ENCODE data around the gene TMEM161A. TPM values are rescaled to one million over a fixed set of nuclear protein-coding genes. Genes with fewer than 3 reads are reported as not detected.

TMEM161A gene
- polyA plus RNA-seq, 1 donor from 2014 or later: 19.5 TPM

DNA sequence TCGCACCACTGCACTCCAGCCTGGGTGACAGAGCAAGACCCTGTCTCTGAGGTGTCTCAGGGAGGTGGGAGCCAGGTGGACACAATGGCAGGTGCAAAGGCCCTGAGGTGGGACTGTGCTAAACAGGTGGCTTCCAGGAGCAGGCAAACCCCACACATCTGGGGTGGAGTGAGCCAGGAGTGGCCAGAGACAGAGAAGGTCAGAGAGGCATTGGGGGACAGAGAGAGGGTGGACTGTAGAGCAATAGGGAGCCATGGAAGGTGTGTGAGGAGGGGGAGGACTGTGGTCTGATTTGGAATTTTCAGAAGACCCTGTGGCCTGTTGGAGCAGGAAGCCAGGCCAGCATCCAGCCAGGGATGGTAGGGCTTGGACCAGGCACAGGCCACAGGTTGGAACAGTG, 27.1 kb upstream of the TMEM161A start:
- H2AFZ ChIP-seq (ENCODE audit: low read depth, low read length): no peak overlapping the region
- no peaks in the 10 kb centered on the region for H3K36me3 ChIP-seq (ENCODE audit: insufficient read depth, low read length)
- H3K27ac ChIP-seq (ENCODE audit: low read length): no peak overlapping the region
- H3K9me2 ChIP-seq (ENCODE audit: insufficient read depth, low read length): no peaks in the 10 kb centered on the region
- no peaks in the 10 kb centered on the region for H4K20me1 ChIP-seq (ENCODE audit: insufficient read depth)
- H3K4me3 ChIP-seq (ENCODE audit: low read length): no peak overlapping the region
- no peaks in the 10 kb centered on the region for H3F3A ChIP-seq (ENCODE audit: insufficient read depth, low read length, poor library complexity, severe bottlenecking)
- H3K9me3 ChIP-seq (ENCODE audit: low read length): no peaks in the 10 kb centered on the region
- H3K27me3 ChIP-seq (ENCODE audit: insufficient read depth, low read depth, low read length): peaks cover 11% of the 10 kb centered on the region
- no peaks in the 10 kb centered on the region for H3K79me2 ChIP-seq (replicated peaks; ENCODE audit: insufficient read depth, low read length)
- no peak overlapping the region for H3K9ac ChIP-seq (ENCODE audit: low read length)
- no peak for TF ChIP-seq MXI1 (conservative IDR thresholded peaks at IDR 0.05; ENCODE audit: poor library complexity, severe bottlenecking)
- TF ChIP-seq POLR2AphosphoS5 (IDR thresholded peaks at IDR 0.05): no peak
- TF ChIP-seq, protein P1, sequence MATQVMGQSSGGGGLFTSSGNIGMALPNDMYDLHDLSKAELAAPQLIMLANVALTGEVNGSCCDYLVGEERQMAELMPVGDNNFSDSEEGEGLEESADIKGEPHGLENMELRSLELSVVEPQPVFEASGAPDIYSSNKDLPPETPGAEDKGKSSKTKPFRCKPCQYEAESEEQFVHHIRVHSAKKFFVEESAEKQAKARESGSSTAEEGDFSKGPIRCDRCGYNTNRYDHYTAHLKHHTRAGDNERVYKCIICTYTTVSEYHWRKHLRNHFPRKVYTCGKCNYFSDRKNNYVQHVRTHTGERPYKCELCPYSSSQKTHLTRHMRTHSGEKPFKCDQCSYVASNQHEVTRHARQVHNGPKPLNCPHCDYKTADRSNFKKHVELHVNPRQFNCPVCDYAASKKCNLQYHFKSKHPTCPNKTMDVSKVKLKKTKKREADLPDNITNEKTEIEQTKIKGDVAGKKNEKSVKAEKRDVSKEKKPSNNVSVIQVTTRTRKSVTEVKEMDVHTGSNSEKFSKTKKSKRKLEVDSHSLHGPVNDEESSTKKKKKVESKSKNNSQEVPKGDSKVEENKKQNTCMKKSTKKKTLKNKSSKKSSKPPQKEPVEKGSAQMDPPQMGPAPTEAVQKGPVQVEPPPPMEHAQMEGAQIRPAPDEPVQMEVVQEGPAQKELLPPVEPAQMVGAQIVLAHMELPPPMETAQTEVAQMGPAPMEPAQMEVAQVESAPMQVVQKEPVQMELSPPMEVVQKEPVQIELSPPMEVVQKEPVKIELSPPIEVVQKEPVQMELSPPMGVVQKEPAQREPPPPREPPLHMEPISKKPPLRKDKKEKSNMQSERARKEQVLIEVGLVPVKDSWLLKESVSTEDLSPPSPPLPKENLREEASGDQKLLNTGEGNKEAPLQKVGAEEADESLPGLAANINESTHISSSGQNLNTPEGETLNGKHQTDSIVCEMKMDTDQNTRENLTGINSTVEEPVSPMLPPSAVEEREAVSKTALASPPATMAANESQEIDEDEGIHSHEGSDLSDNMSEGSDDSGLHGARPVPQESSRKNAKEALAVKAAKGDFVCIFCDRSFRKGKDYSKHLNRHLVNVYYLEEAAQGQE (IDR thresholded peaks at IDR 0.05; ENCODE audit: borderline replicate concordance): no peak
- TF ChIP-seq EZH2 (IDR thresholded peaks at IDR 0.05; ENCODE audit: borderline replicate concordance, insufficient read depth, low read length, poor library complexity, severe bottlenecking): no peak
- no peak for TF ChIP-seq SMC3 (conservative IDR thresholded peaks at IDR 0.05; ENCODE audit: poor library complexity)
- TF ChIP-seq, protein P2, sequence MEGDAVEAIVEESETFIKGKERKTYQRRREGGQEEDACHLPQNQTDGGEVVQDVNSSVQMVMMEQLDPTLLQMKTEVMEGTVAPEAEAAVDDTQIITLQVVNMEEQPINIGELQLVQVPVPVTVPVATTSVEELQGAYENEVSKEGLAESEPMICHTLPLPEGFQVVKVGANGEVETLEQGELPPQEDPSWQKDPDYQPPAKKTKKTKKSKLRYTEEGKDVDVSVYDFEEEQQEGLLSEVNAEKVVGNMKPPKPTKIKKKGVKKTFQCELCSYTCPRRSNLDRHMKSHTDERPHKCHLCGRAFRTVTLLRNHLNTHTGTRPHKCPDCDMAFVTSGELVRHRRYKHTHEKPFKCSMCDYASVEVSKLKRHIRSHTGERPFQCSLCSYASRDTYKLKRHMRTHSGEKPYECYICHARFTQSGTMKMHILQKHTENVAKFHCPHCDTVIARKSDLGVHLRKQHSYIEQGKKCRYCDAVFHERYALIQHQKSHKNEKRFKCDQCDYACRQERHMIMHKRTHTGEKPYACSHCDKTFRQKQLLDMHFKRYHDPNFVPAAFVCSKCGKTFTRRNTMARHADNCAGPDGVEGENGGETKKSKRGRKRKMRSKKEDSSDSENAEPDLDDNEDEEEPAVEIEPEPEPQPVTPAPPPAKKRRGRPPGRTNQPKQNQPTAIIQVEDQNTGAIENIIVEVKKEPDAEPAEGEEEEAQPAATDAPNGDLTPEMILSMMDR (IDR thresholded peaks at IDR 0.05; ENCODE audit: poor library complexity, severe bottlenecking): no peak
- TF ChIP-seq TAF1 (IDR thresholded peaks at IDR 0.05; ENCODE audit: low read depth): no peak
- H3K4me2 ChIP-seq (ENCODE audit: low read length): no peak overlapping the region

DNA sequence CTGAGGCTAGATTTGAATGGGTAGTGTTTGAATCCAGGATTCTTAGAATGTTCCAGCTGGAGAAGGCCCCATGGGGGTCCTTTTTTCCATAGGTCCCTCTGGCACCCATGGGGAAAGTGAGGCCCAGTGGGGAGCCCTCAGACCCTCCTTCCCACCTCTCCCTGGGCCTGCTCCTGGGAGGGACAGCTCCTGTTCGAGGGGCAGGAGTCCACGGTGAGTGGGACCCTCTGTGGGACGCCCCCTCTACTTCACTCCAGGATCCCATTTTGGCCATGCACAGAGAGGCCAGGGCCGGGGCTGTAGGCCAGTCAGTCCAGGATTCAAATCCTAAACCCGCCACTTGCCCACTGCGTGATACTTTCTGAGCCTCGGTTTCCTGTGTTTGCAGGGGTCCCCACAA, 24.2 kb upstream of the TMEM161A start:
- H3K4me3 ChIP-seq (ENCODE audit: low read length): no peak overlapping the region
- no peaks in the 10 kb centered on the region for H3F3A ChIP-seq (ENCODE audit: insufficient read depth, low read length, poor library complexity, severe bottlenecking)
- H3K9ac ChIP-seq (ENCODE audit: low read length): no peak overlapping the region
- H3K27me3 ChIP-seq (ENCODE audit: insufficient read depth, low read depth, low read length): no peaks in the 10 kb centered on the region
- H4K20me1 ChIP-seq (ENCODE audit: insufficient read depth): no peaks in the 10 kb centered on the region
- H3K9me2 ChIP-seq (ENCODE audit: insufficient read depth, low read length): no peaks in the 10 kb centered on the region
- H3K79me2 ChIP-seq (replicated peaks; ENCODE audit: insufficient read depth, low read length): no peaks in the 10 kb centered on the region
- no peak overlapping the region for H3K27ac ChIP-seq (ENCODE audit: low read length)
- TF ChIP-seq MXI1 (conservative IDR thresholded peaks at IDR 0.05; ENCODE audit: poor library complexity, severe bottlenecking): no peak
- TF ChIP-seq TAF1 (IDR thresholded peaks at IDR 0.05; ENCODE audit: low read depth): no peak
- no peak for TF ChIP-seq EP300 (conservative IDR thresholded peaks at IDR 0.05; ENCODE audit: poor library complexity, severe bottlenecking)
- TF ChIP-seq, protein P2 (IDR thresholded peaks at IDR 0.05; ENCODE audit: poor library complexity, severe bottlenecking): no peak
- TF ChIP-seq RAD21 (conservative IDR thresholded peaks at IDR 0.05): no peak
- TF ChIP-seq SMC3 (conservative IDR thresholded peaks at IDR 0.05; ENCODE audit: poor library complexity): no peak
- TF ChIP-seq, protein P1 (IDR thresholded peaks at IDR 0.05; ENCODE audit: borderline replicate concordance): no peak
- TF ChIP-seq EZH2 (IDR thresholded peaks at IDR 0.05; ENCODE audit: borderline replicate concordance, insufficient read depth, low read length, poor library complexity, severe bottlenecking): no peak
- TF ChIP-seq POLR2AphosphoS5 (IDR thresholded peaks at IDR 0.05): no peak
- no peaks in the 10 kb centered on the region for H3K36me3 ChIP-seq (ENCODE audit: insufficient read depth, low read length)
- no peak overlapping the region for H3K4me2 ChIP-seq (ENCODE audit: low read length)
- no peaks in the 10 kb centered on the region for H3K9me3 ChIP-seq (ENCODE audit: low read length)
- no peak overlapping the region for H2AFZ ChIP-seq (ENCODE audit: low read depth, low read length)

All from neural cell (in vitro differentiated cells).